Uterus (tissue), 4 donors: ENCODE results near the gene IPO4. TPM values are rescaled to one million over a fixed set of nuclear protein-coding genes. Genes with fewer than 3 reads are reported as not detected.

Experiments used
- DNase-seq, 2 donors: peaks; one replicate each; pipeline ENCODE4 v3.0.0-alpha.2; 2019 to 2020
- H3K27ac ChIP-seq, 2 donors: fragments of 200-600 bp; sonication (generic); 1 replicate in 1 of 2; 2 replicates in 1 of 2; pipeline ENCODE4 v1.5.1; 2016 to 2018
- H3K27me3 ChIP-seq, 2 donors: fragments of 200-600 bp; sonication (generic); one replicate each; pipeline ENCODE4 v1.5.1; 2018 to 2019; ENCODE audit warnings: control low read depth in 1 of 2
- H3K36me3 ChIP-seq, 2 donors: fragments of 200-600 bp; sonication (generic); one replicate each; pipeline ENCODE4 v1.5.1; 2019; ENCODE audit warnings: control low read depth in 1 of 2
- H3K4me1 ChIP-seq, 2 donors: fragments of 200-600 bp; sonication (generic); one replicate each; pipeline ENCODE4 v1.5.1; 2018 to 2019; ENCODE audit warnings: control low read depth in 1 of 2
- H3K4me3 ChIP-seq, 2 donors: fragments of 200-600 bp; sonication (generic); 1 replicate in 1 of 2; 2 replicates in 1 of 2; pipeline ENCODE4 v1.5.1; 2018 to 2019; ENCODE audit warnings: mild to moderate bottlenecking in 1 of 2
- H3K9me3 ChIP-seq, 2 donors: fragments of 200-600 bp; sonication (generic); one replicate each; pipeline ENCODE4 v1.5.1; 2019; ENCODE audit warnings: control low read depth in 1 of 2
- CTCF ChIP-seq, 4 experiments: fragments of 200-600 bp in 2 of 4; fragments of 450-650 bp in 2 of 4; sonication (generic) in 2 of 4; IDR thresholded peaks; one replicate each; pipeline ENCODE4 v1.5.1; 2016 to 2019; ENCODE audit warnings: antibody characterized with exemption in 4 of 4, mild to moderate bottlenecking in 2 of 4, moderate library complexity in 1 of 4
- POLR2A ChIP-seq, 2 donors: fragments of 450-650 bp; IDR thresholded peaks; one replicate each; pipeline ENCODE4 v1.6.1; 2016; ENCODE audit warnings: antibody characterized with exemption in 2 of 2, mild to moderate bottlenecking in 1 of 2, moderate library complexity in 1 of 2
- intact Hi-C: fragments of 100-400 bp; cut with DNase I; formaldehyde crosslinking; loops from one replicate; pipeline ENCODE4 v1.15.1; 2023; ENCODE audit warnings: low total_unique reads
- total RNA-seq, 4 donors: library from RNA; depleted of rRNA in 3 of 4; stranded (reverse); fragments of >200 nt in 3 of 4; gene quantifications; one replicate each; pipeline versions ENCODE4 v1.1.0 to v1.2.4, GENCODE V29; 2014 to 2023
- donor health status: DM: yes; HTN: yes; CAD: no.

The IPO4 gene
- total RNA-seq, 4 donors from 2014 or later, result 3.1 to 33.7 (median 29.6) TPM

- no peaks in the 10 kb centered on the region for H3K4me1 ChIP-seq
- H3K27me3 ChIP-seq, result no peaks in the 10 kb centered on the region
- DNase-seq, result no peak
- peak overlapping the region in 1 of 2 donors; percentile 63 for H3K4me3 ChIP-seq
- no peaks in the 10 kb centered on the region for H3K36me3 ChIP-seq
- no peak for TF ChIP-seq CTCF (IDR thresholded peaks at IDR 0.05)
- TF ChIP-seq POLR2A (IDR thresholded peaks at IDR 0.05), result no peak
- H3K27ac ChIP-seq, result peak overlapping the region; percentile 9 to 53
- intact Hi-C loops, result no loop called here
- H3K9me3 ChIP-seq, result no peaks in the 10 kb centered on the region
Observed at GRCh38 chr14:24189059-24189375, 401 bp upstream of the IPO4 start.

GRCh38 chr14:24187539-24187915, 1.1 kb downstream of the IPO4 start:
- no peak for DNase-seq
- H3K4me3 ChIP-seq, result peak overlapping the region in 1 of 2 donors; percentile 51
- H3K9me3 ChIP-seq, result no peaks in the 10 kb centered on the region
- H3K36me3 ChIP-seq, result no peaks in the 10 kb centered on the region
- H3K27ac ChIP-seq, result no peak overlapping the region
- H3K27me3 ChIP-seq, result no peaks in the 10 kb centered on the region
- no peak for TF ChIP-seq CTCF (IDR thresholded peaks at IDR 0.05)
- no peak for TF ChIP-seq POLR2A (IDR thresholded peaks at IDR 0.05)
- no peaks in the 10 kb centered on the region for H3K4me1 ChIP-seq
- intact Hi-C loops, result no loop called here

GRCh38 chr14:24186831-24187538, 1.6 kb downstream of the IPO4 start:
- no peak for DNase-seq
- no peak overlapping the region for H3K27ac ChIP-seq
- H3K4me3 ChIP-seq, result no peak overlapping the region
- H3K36me3 ChIP-seq, result no peaks in the 10 kb centered on the region
- no peaks in the 10 kb centered on the region for H3K9me3 ChIP-seq
- no peaks in the 10 kb centered on the region for H3K27me3 ChIP-seq
- H3K4me1 ChIP-seq, result no peaks in the 10 kb centered on the region
- TF ChIP-seq POLR2A (IDR thresholded peaks at IDR 0.05) (no peak), CTCF (IDR thresholded peaks at IDR 0.05) (no peak)
- intact Hi-C loops, result no loop called here

DNA sequence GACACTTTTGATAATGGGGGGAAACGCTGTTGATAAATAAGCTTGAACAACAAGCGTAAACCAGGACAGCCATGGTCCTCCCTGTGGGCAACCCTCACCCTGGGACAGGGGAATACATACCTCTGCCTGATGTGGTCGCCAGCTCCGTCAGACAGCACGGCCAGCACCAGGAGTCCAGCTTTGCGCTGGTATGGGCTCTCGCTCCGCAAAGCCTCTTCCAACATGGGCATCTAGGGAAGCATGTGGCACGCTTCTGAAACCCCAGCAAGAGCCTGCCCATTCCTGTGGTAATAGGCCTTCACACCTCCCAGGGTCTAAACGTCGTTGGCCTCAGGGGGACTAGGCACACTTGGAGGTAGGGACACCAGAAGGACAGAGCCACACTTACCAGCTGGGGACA, 2.9 kb downstream of the IPO4 start:
- Histone ChIP-seq H3K36me3 (no peaks in the 10 kb centered on the region), H3K9me3 (no peaks in the 10 kb centered on the region), H3K4me1 (no peaks in the 10 kb centered on the region), H3K27me3 (no peaks in the 10 kb centered on the region), H3K27ac (no peak overlapping the region), H3K4me3 (no peak overlapping the region)
- DNase-seq, result no peak
- intact Hi-C loops, result no loop called here
- no peak for TF ChIP-seq CTCF (IDR thresholded peaks at IDR 0.05)
- TF ChIP-seq POLR2A (IDR thresholded peaks at IDR 0.05), result no peak

GRCh38 chr14:24185026-24185425, 3.6 kb downstream of the IPO4 start:
- Histone ChIP-seq H3K27ac (no peak overlapping the region), H3K9me3 (no peaks in the 10 kb centered on the region), H3K27me3 (no peaks in the 10 kb centered on the region), H3K36me3 (no peaks in the 10 kb centered on the region), H3K4me3 (no peak overlapping the region), H3K4me1 (no peaks in the 10 kb centered on the region)
- DNase-seq, result no peak
- intact Hi-C loops, result no loop called here
- TF ChIP-seq CTCF (IDR thresholded peaks at IDR 0.05) (no peak), POLR2A (IDR thresholded peaks at IDR 0.05) (no peak)
